ENCODE data around the gene ATP13A3. TPM values are rescaled to one million over a fixed set of nuclear protein-coding genes. Genes with fewer than 3 reads are reported as not detected.

ATP13A3 gene
- total and polyA plus RNA-seq, 4 donors = 26.6 to 166 (median 75.5) TPM

DNA sequence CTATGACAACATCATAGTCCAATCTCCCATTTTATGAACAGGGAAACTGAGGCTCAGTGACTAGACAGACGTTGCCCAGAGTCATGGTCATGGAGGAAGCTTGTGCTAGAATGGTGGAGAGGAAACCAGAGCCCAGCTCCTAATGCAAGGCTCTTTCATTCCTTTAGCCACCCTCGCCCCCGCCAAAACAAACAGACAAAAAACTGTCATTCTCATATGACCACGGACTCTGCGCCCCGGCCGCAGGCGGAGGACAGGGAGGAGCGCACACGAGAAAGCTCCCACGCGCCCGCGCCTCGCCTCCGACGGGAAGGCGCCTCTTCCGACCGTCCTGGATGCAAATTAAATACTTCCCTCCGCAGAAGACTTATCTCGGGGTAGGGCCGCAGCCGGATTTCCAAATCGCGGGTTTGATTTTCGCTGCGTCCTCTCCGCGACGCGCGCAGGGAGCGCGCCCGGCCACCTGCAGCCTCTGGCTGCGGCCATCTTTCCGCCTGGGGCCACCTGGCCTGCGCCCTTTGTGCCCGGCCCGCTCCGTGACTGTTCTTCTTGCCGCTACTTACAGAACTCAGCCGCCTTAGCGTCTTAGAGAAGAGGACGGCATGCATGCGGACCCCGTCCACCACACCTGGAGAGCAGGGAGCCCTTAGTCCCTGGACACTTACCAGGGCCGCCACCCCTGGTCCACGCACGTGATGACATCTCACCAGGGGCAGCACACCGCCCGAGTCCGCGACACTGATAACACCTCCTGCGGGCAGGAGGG, 670 bp upstream of the ATP13A3 start:
- peak; percentile 12 for ATAC-seq (ENCODE audit: insufficient read depth, low FRiP score)
- H3K4me1 ChIP-seq (ENCODE audit: control insufficient read depth in 5 of 5, insufficient read depth in 5 of 5, low read length in 5 of 5) = peaks cover 0 to 23% (median 11%) of the 10 kb centered on the region in 5 donors
- H3K36me3 ChIP-seq (ENCODE audit: control insufficient read depth in 4 of 4, insufficient read depth in 4 of 4, low read length in 4 of 4) = peaks cover 0 to 4% (median under 1%) of the 10 kb centered on the region in 4 donors
- TF ChIP-seq, protein P1, sequence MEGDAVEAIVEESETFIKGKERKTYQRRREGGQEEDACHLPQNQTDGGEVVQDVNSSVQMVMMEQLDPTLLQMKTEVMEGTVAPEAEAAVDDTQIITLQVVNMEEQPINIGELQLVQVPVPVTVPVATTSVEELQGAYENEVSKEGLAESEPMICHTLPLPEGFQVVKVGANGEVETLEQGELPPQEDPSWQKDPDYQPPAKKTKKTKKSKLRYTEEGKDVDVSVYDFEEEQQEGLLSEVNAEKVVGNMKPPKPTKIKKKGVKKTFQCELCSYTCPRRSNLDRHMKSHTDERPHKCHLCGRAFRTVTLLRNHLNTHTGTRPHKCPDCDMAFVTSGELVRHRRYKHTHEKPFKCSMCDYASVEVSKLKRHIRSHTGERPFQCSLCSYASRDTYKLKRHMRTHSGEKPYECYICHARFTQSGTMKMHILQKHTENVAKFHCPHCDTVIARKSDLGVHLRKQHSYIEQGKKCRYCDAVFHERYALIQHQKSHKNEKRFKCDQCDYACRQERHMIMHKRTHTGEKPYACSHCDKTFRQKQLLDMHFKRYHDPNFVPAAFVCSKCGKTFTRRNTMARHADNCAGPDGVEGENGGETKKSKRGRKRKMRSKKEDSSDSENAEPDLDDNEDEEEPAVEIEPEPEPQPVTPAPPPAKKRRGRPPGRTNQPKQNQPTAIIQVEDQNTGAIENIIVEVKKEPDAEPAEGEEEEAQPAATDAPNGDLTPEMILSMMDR (IDR thresholded peaks at IDR 0.05; ENCODE audit: control extremely low read depth, extremely low read depth) = no peak
- no peaks in the 10 kb centered on the region for H3K27me3 ChIP-seq (ENCODE audit: control insufficient read depth in 3 of 3, insufficient read depth in 3 of 3, low read length in 2 of 3)
- H3K9me3 ChIP-seq (ENCODE audit: control insufficient read depth in 4 of 4, insufficient read depth in 3 of 4, low read length in 3 of 4) = no peaks in the 10 kb centered on the region
- peak overlapping the region; percentile 37 for H3K4me3 ChIP-seq
- peak in 2 of 3 donors; percentile 42 to 49 for DNase-seq
- 11 to 13% methylated on average over 56 of the region's 56 CpGs for WGBS, 2 donors
- peak overlapping the region; percentile 43 to 62 for H3K27ac ChIP-seq (ENCODE audit: low read depth in 1 of 2, low read length in 1 of 2)
- peak overlapping the region; percentile 50 to 82 for H3K9ac ChIP-seq (ENCODE audit: insufficient read depth in 1 of 2, low read length in 2 of 2)

DNA sequence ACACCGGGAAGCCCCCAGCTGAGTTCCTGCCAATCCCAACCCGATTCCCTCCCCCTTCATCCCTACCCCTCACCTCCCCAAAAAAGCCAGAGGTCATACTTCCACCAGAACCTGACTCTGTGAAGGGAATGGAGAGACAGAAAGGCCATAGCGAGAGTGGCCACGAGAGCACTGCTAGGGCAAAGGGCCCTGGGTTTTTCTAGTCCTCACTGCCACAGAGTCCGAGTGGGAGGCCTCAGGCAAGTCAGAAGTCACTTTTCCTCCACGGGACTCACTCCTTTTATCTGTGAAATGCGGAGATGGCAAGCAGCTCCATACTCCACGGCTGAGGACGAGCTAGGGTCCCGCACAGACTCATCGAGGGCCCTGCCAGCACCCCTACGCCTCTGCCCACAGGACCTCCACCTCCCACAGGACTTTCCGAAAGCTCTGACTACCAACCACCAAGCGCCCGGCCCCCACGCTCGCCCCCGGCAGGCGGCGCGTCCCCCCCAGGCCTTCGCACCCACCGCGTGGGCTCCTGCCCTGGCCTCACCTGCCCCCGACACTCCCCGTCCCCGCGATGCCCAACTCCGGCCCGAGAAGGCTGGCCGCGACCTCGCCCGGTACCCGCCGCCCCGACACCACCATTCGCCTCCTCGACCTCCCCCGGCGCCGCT, 792 bp downstream of the ATP13A3 start:
- Histone ChIP-seq H3K9ac (ENCODE audit: insufficient read depth in 1 of 2, low read length in 2 of 2) (peak overlapping the region; percentile 78 to 93), H3K27ac (ENCODE audit: low read depth in 1 of 2, low read length in 1 of 2) (peak overlapping the region; percentile 90 to 94), H3K4me1 (ENCODE audit: control insufficient read depth in 5 of 5, insufficient read depth in 5 of 5, low read length in 5 of 5) (peaks cover 0 to 23% (median 11%) of the 10 kb centered on the region in 5 donors), H3K9me3 (ENCODE audit: control insufficient read depth in 4 of 4, insufficient read depth in 3 of 4, low read length in 3 of 4) (no peaks in the 10 kb centered on the region), H3K27me3 (ENCODE audit: control insufficient read depth in 3 of 3, insufficient read depth in 3 of 3, low read length in 2 of 3) (no peaks in the 10 kb centered on the region), H3K36me3 (ENCODE audit: control insufficient read depth in 4 of 4, insufficient read depth in 4 of 4, low read length in 4 of 4) (peaks cover 0 to 4% (median 1%) of the 10 kb centered on the region in 4 donors), H3K4me3 (peak overlapping the region; percentile 72)
- 1 to 3% methylated on average over 29 to 42 of the region's 42 CpGs for WGBS, 2 donors
- TF ChIP-seq, protein P1 (IDR thresholded peaks at IDR 0.05; ENCODE audit: control extremely low read depth, extremely low read depth) = no peak
- DNase-seq (peak; percentile 26 to 60 (median 42)), ATAC-seq (ENCODE audit: insufficient read depth, low FRiP score) (no peak)

DNA sequence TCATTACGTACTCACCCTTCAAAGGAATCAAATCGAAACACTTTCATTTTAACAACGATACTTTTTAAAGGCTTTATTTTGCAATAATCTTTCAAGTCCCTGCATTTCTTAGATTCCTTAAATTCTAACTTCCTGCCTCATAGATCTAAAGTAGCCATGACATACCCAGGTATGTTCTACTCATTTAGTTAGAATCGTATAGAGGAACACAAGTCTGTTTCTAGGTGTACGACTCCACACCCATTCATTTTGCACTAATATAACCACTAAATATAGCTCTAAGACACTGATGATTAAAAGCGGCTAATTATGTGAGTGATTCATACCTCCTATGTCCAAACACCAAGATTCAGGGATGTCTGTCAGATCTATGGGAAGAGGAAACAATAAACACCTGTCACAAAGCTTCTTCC, 1.3 kb downstream of the ATP13A3 start:
- Histone ChIP-seq H3K4me1 (ENCODE audit: control insufficient read depth in 5 of 5, insufficient read depth in 5 of 5, low read length in 5 of 5) (peaks cover 0 to 23% (median 11%) of the 10 kb centered on the region in 5 donors), H3K9me3 (ENCODE audit: control insufficient read depth in 4 of 4, insufficient read depth in 3 of 4, low read length in 3 of 4) (no peaks in the 10 kb centered on the region), H3K9ac (ENCODE audit: insufficient read depth in 1 of 2, low read length in 2 of 2) (peak overlapping the region; percentile 78 to 93), H3K4me3 (peak overlapping the region; percentile 72), H3K36me3 (ENCODE audit: control insufficient read depth in 4 of 4, insufficient read depth in 4 of 4, low read length in 4 of 4) (peaks cover 0 to 4% (median 1%) of the 10 kb centered on the region in 4 donors), H3K27me3 (ENCODE audit: control insufficient read depth in 3 of 3, insufficient read depth in 3 of 3, low read length in 2 of 3) (no peaks in the 10 kb centered on the region), H3K27ac (ENCODE audit: low read depth in 1 of 2, low read length in 1 of 2) (peak overlapping the region; percentile 90 to 94)
- ATAC-seq (ENCODE audit: insufficient read depth, low FRiP score) (no peak), DNase-seq (peak in 1 of 3 donors; percentile 35)
- TF ChIP-seq, protein P1 (IDR thresholded peaks at IDR 0.05; ENCODE audit: control extremely low read depth, extremely low read depth) = no peak
- 28 to 44% methylated on average over 6 of the region's 6 CpGs for WGBS, 2 donors

Data from lung (tissue), 12 donors.